ENCODE results near the gene FLNB.

FLNB gene

DNA sequence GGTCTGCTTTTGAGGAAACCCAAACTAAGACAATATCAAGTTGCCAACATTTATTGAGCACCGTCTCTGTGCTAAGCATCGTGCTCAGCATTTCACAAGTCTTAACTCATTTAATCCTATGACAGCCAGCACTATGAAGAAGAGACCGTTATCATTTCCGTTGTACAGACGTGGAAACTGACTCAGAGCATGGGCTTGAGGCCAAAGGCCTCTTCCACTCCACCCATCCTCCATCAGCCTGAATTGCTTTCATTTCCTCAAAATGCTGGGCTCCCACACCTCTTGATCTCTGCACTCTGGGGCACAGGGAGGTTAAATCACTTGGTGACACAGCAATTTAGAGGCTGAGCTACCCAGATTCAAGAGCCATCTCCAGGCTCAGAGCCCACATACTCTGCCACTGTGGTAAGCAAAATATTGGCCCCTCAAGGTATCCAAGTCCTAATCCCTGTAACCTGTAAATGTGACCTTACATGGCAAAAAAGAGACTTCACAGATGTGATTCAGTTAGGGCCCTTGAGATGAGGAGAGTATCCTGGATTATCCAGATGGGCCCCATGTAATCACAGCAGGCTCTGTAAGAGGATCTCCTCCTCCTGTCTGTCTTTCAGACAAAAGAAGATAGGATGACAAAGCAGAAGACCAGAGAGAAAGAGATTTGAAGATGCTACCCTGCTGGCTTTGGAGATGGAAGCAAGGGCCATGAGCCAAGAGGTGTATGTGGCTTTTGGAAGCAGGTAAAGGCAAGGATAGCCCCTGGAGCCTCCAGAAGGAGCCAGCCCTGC lies 24.3 kb upstream of the FLNB start:
- peak; percentile 74; the same call in 1 of the 2 replicates for TF ChIP-seq SIN3A (IDR thresholded peaks at IDR 0.05; ENCODE audit: borderline replicate concordance, insufficient read depth, low read length)
- TF ChIP-seq, protein P1, sequence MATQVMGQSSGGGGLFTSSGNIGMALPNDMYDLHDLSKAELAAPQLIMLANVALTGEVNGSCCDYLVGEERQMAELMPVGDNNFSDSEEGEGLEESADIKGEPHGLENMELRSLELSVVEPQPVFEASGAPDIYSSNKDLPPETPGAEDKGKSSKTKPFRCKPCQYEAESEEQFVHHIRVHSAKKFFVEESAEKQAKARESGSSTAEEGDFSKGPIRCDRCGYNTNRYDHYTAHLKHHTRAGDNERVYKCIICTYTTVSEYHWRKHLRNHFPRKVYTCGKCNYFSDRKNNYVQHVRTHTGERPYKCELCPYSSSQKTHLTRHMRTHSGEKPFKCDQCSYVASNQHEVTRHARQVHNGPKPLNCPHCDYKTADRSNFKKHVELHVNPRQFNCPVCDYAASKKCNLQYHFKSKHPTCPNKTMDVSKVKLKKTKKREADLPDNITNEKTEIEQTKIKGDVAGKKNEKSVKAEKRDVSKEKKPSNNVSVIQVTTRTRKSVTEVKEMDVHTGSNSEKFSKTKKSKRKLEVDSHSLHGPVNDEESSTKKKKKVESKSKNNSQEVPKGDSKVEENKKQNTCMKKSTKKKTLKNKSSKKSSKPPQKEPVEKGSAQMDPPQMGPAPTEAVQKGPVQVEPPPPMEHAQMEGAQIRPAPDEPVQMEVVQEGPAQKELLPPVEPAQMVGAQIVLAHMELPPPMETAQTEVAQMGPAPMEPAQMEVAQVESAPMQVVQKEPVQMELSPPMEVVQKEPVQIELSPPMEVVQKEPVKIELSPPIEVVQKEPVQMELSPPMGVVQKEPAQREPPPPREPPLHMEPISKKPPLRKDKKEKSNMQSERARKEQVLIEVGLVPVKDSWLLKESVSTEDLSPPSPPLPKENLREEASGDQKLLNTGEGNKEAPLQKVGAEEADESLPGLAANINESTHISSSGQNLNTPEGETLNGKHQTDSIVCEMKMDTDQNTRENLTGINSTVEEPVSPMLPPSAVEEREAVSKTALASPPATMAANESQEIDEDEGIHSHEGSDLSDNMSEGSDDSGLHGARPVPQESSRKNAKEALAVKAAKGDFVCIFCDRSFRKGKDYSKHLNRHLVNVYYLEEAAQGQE (IDR thresholded peaks at IDR 0.05; ENCODE audit: insufficient read depth in 1 of 2, low read depth in 2 of 2, low read length in 2 of 2), result peak in 1 of 2 experiments; percentile 47; a peak in 1 of 4 replicates
- TF ChIP-seq FOXP2 (optimal IDR thresholded peaks at IDR 0.05; ENCODE audit: borderline replicate concordance, extremely low read depth, extremely low read length, insufficient read depth), result no peak

DNA sequence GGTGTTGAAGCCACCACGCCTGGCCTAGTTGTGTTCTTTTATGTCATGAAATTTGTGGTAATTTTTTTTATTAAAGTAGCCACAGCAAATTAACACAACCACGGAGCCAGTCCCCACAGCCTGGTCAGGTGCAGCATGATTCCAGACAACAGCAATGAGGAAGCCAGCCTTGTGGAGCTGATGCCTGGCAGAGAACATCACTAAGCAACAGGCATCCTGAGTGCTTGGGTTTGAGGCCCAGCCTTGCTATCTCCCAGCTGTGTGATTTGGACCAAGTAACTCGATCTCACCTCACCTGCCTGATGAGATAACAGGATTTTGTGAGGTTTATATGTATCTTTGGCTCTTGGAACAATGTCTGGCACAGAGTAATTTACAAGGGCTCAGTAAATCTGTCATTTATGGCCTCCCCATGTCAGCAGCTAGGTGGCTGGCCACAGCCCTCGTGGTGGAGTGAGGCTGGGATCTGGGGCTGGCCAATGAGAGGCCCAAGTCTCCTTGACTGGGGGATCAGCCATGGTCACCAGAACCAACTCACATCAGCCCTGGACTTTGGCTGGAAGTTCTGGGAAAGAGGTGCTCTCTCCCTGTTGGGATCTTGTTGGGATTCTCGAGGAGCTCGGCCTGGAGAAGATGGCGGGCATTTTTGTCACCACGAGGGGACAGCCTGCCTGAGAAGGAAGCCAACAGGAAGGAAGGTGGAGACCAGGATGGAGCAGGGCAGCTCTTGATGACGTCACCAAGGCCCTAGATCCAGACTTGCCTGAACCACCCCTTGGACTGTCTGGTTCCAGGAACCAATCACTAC lies 22.8 kb upstream of the FLNB start:
- TF ChIP-seq, protein P1 (IDR thresholded peaks at IDR 0.05; ENCODE audit: insufficient read depth in 1 of 2, low read depth in 2 of 2, low read length in 2 of 2), result no peak
- no peak for TF ChIP-seq TAF1 (IDR thresholded peaks at IDR 0.05; ENCODE audit: borderline replicate concordance, insufficient read depth, low read length)
- TF ChIP-seq FOXP2 (optimal IDR thresholded peaks at IDR 0.05; ENCODE audit: borderline replicate concordance, extremely low read depth, extremely low read length, insufficient read depth), result no peak
- TF ChIP-seq POLR2AphosphoS5 (IDR thresholded peaks at IDR 0.05; ENCODE audit: low read depth, low read length), result no peak
- no peak for TF ChIP-seq SIN3A (IDR thresholded peaks at IDR 0.05; ENCODE audit: borderline replicate concordance, insufficient read depth, low read length)

DNA sequence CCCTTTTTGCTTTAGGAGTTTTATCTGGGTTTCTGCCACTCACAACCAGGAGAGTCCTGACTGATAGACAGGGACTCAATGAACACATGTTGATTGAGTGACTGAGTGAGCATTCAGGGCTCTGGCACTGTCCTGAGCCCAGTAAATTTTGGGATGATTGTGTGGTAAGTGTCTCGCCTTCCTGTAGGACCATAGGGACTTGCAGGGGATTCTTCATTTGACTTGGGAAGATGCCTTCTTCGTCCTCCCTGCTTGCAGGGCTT lies 22.3 kb upstream of the FLNB start:
- TF ChIP-seq FOXP2 (optimal IDR thresholded peaks at IDR 0.05; ENCODE audit: borderline replicate concordance, extremely low read depth, extremely low read length, insufficient read depth), result no peak
- TF ChIP-seq POLR2AphosphoS5 (IDR thresholded peaks at IDR 0.05; ENCODE audit: low read depth, low read length), result no peak
- TF ChIP-seq, protein P1 (IDR thresholded peaks at IDR 0.05; ENCODE audit: insufficient read depth in 1 of 2, low read depth in 2 of 2, low read length in 2 of 2), result no peak
- no peak for TF ChIP-seq TAF1 (IDR thresholded peaks at IDR 0.05; ENCODE audit: borderline replicate concordance, insufficient read depth, low read length)
- no peak for TF ChIP-seq SIN3A (IDR thresholded peaks at IDR 0.05; ENCODE audit: borderline replicate concordance, insufficient read depth, low read length)

DNA sequence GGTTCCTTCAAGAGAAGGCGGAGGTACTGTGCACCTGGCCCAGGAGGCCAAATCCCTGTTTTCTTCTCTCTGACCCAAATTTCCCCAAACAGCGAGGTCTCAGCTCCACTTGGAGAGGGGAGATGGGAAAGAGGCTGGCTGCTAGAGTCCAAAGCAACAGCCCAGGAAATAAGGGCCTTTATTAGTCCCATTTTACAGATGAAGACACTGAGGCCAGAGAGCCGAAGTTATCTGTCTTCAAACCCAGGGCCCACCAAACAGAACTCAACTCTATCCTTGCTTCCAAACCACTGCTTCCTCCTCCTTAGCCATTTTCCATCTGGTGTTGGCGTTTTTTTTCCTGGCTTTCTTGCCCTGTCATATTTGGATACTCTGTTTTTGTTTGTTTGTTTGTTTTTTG lies 22.0 kb upstream of the FLNB start:
- no peak for TF ChIP-seq TAF1 (IDR thresholded peaks at IDR 0.05; ENCODE audit: borderline replicate concordance, insufficient read depth, low read length)
- TF ChIP-seq POLR2AphosphoS5 (IDR thresholded peaks at IDR 0.05; ENCODE audit: low read depth, low read length), result no peak
- TF ChIP-seq SIN3A (IDR thresholded peaks at IDR 0.05; ENCODE audit: borderline replicate concordance, insufficient read depth, low read length), result no peak
- TF ChIP-seq, protein P1 (IDR thresholded peaks at IDR 0.05; ENCODE audit: insufficient read depth in 1 of 2, low read depth in 2 of 2, low read length in 2 of 2), result no peak
- no peak for TF ChIP-seq FOXP2 (optimal IDR thresholded peaks at IDR 0.05; ENCODE audit: borderline replicate concordance, extremely low read depth, extremely low read length, insufficient read depth)

Data from PFSK-1 (cell line).